HepG2 (cell line): Measurements from ENCODE around the gene HSFX1.
"Not testable (repeated sequence)": the region's sequence is repeated elsewhere in the genome, so short reads cannot be mapped to it uniquely, and the experiment has no call there.

ENCODE experiments used
- CTCF ChIP-seq: sonication (generic); formaldehyde crosslinking; IDR thresholded peaks from 2 replicates; pipeline ENCODE4 v1.5.0; 2020; ENCODE audit warnings: mild to moderate bottlenecking, missing genetic modification reagents, moderate library complexity
- HOXA7 ChIP-seq: sonication (generic); formaldehyde crosslinking; IDR thresholded peaks from 2 replicates; pipeline ENCODE4 v1.8.1; 2022; ENCODE audit warnings: mild to moderate bottlenecking, missing genetic modification reagents, moderate library complexity
- JUNB ChIP-seq: sonication (generic); formaldehyde crosslinking; IDR thresholded peaks from 2 replicates; pipeline ENCODE4 v1.8.0; 2022; ENCODE audit warnings: missing genetic modification reagents, mild to moderate bottlenecking, borderline replicate concordance
- MXI1 ChIP-seq: IDR thresholded peaks from 3 replicates; pipeline ENCODE4 v1.6.1; 2012; ENCODE audit warnings: low read depth, low read length, inconsistent platforms, borderline replicate concordance
- MYC ChIP-seq: sonication (generic); formaldehyde crosslinking; IDR thresholded peaks from 2 replicates; pipeline ENCODE4 v1.9.0; 2021; ENCODE audit warnings: missing genetic modification reagents, borderline replicate concordance
- POLR2A ChIP-seq, 2 experiments: IDR thresholded peaks; 2 replicates each; pipeline ENCODE4 v1.6.1; 2011; ENCODE audit warnings: low read depth in 2 of 2, low read length in 2 of 2, mild to moderate bottlenecking in 1 of 2, moderate library complexity in 1 of 2; ENCODE audit not compliant: insufficient read depth in 1 of 2
- RAD21 ChIP-seq: fragments of 450-650 bp; formaldehyde crosslinking; IDR thresholded peaks from 2 replicates; pipeline ENCODE4 v1.5.0; 2020; ENCODE audit warnings: mild to moderate bottlenecking
- SMAD9 ChIP-seq: sonication (generic); formaldehyde crosslinking; IDR thresholded peaks from 2 replicates; pipeline ENCODE4 v1.5.1; 2020; ENCODE audit warnings: mild to moderate bottlenecking, missing genetic modification reagents
- ZBTB33 ChIP-seq: sonication (generic); formaldehyde crosslinking; IDR thresholded peaks from 2 replicates; pipeline ENCODE4 v1.4.0; 2020; ENCODE audit warnings: missing genetic modification reagents
- ZBTB49 ChIP-seq: sonication (generic); formaldehyde crosslinking; IDR thresholded peaks from 2 replicates; pipeline ENCODE4 v1.4.0; 2020; ENCODE audit warnings: missing genetic modification reagents, borderline replicate concordance
- ZZZ3 ChIP-seq: sonication (generic); formaldehyde crosslinking; IDR thresholded peaks from 2 replicates; pipeline ENCODE4 v1.4.0; 2020; ENCODE audit warnings: missing genetic modification reagents, mild to moderate bottlenecking, borderline replicate concordance
- TF ChIP-seq, protein P1 (sequence below): sonication (generic); formaldehyde crosslinking; IDR thresholded peaks from 2 replicates; pipeline ENCODE4 v1.4.0; 2020; ENCODE audit warnings: low read depth, missing genetic modification reagents

- not testable (repeated sequence) for TF ChIP-seq ZBTB49 (CRISPR knock-in tag); SMAD9 (CRISPR knock-in tag); MXI1; POLR2A (IDR thresholded peaks at IDR 0.05; ENCODE audit: insufficient read depth in 1 of 2, low read depth in 2 of 2, low read length in 2 of 2); HOXA7 (CRISPR knock-in tag); ZBTB33 (CRISPR knock-in tag); ZZZ3 (CRISPR knock-in tag); MYC (CRISPR knock-in tag); CTCF; RAD21 (CRISPR knock-in tag); JUNB
- TF ChIP-seq, protein P1, sequence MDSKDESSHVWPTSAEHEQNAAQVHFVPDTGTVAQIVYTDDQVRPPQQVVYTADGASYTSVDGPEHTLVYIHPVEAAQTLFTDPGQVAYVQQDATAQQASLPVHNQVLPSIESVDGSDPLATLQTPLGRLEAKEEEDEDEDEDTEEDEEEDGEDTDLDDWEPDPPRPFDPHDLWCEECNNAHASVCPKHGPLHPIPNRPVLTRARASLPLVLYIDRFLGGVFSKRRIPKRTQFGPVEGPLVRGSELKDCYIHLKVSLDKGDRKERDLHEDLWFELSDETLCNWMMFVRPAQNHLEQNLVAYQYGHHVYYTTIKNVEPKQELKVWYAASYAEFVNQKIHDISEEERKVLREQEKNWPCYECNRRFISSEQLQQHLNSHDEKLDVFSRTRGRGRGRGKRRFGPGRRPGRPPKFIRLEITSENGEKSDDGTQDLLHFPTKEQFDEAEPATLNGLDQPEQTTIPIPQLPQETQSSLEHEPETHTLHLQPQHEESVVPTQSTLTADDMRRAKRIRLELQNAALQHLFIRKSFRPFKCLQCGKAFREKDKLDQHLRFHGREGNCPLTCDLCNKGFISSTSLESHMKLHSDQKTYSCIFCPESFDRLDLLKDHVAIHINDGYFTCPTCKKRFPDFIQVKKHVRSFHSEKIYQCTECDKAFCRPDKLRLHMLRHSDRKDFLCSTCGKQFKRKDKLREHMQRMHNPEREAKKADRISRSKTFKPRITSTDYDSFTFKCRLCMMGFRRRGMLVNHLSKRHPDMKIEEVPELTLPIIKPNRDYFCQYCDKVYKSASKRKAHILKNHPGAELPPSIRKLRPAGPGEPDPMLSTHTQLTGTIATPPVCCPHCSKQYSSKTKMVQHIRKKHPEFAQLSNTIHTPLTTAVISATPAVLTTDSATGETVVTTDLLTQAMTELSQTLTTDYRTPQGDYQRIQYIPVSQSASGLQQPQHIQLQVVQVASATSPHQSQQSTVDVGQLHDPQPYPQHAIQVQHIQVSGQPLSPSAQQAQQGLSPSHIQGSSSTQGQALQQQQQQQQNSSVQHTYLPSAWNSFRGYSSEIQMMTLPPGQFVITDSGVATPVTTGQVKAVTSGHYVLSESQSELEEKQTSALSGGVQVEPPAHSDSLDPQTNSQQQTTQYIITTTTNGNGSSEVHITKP (CRISPR knock-in tag), result not testable (repeated sequence)
Observed at GRCh38 chrX:149742269-149742668, 31.6 kb upstream of the HSFX1 start.
